ENCODE results near the gene CCT6A. TPM values are rescaled to one million over a fixed set of nuclear protein-coding genes. Genes with fewer than 3 reads are reported as not detected.
A peak's percentile ranks its signal among the peaks of the same experiment; 100 is the strongest.
"Not testable (repeated sequence)": the region's sequence is repeated elsewhere in the genome, so short reads cannot be mapped to it uniquely, and the experiment has no call there.

CCT6A gene
- total and polyA plus RNA-seq, 8 donors = 33.6 to 89.0 (median 53.2) TPM

DNA sequence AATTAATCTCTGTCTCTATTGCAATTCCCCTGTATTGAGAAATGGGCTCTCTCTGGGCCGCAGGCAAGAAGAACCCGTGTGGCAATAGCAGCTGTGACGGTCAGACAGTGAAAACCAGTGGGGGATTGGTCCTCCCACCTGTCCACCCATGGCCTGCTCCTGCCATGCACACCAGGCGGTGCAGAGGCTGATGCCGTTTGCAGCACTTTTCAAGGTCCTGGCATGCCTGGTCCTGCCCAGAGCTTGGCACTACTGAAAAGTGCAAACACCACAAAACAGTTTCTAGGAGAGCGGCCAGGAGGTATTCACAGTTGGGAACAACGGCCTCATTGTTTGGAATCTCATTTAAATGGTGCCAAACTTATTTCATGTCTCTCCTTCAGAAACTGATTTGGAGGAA, 41.9 kb upstream of the CCT6A start:
- peak overlapping the region in 3 of 4 donors; percentile 38 to 59 (median 46) for H3K27ac ChIP-seq
- FAIRE-seq = no peak
- H3K9me3 ChIP-seq = no peaks in the 10 kb centered on the region
- peak; percentile 68 to 82 (median 77) for DNase-seq
- no peaks in the 10 kb centered on the region for H3K27me3 ChIP-seq
- H3K4me3 ChIP-seq = no peak overlapping the region
- peak; percentile 96 to 98 (median 96) for ATAC-seq
- peaks cover 0 to 6% (median 0%) of the 10 kb centered on the region in 3 donors for H3K36me3 ChIP-seq
- intact Hi-C loops (cut with DNase I) = loop anchor here in 2 of 3 donors (5.0 to 10.0 kb wide), 2 partner anchors 42 to 65 kb away; no protein-coding TSS in a partner anchor
- TF ChIP-seq, protein P1, sequence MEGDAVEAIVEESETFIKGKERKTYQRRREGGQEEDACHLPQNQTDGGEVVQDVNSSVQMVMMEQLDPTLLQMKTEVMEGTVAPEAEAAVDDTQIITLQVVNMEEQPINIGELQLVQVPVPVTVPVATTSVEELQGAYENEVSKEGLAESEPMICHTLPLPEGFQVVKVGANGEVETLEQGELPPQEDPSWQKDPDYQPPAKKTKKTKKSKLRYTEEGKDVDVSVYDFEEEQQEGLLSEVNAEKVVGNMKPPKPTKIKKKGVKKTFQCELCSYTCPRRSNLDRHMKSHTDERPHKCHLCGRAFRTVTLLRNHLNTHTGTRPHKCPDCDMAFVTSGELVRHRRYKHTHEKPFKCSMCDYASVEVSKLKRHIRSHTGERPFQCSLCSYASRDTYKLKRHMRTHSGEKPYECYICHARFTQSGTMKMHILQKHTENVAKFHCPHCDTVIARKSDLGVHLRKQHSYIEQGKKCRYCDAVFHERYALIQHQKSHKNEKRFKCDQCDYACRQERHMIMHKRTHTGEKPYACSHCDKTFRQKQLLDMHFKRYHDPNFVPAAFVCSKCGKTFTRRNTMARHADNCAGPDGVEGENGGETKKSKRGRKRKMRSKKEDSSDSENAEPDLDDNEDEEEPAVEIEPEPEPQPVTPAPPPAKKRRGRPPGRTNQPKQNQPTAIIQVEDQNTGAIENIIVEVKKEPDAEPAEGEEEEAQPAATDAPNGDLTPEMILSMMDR (IDR thresholded peaks at IDR 0.05) = no peak
- 13 to 21% methylated on average over 7 of the region's 7 CpGs for WGBS, 2 donors
- peaks cover 0 to 10% (median 7%) of the 10 kb centered on the region in 3 donors for H3K4me1 ChIP-seq

DNA sequence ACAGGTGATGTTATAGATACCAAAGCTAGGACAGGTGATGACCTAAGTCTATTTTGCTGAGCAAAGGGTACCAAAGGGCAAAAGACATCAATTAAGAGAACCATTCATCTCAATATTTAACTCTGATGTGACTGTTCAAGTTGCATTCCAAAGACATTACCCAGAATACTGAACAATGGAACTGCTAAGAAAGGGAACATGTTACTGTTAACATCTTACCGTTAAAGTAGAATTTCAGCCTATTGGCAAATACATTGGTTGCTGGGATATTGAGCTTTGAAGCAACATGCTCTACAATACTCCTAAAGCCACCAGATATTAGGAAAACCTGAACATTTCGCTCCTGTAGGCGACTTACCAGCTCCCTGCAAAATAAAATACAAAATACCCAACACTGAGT, 34.5 kb upstream of the CCT6A start:
- intact Hi-C loops (cut with DNase I); H3K27me3 ChIP-seq; H3K4me1 ChIP-seq; DNase-seq; ATAC-seq; H3K9me3 ChIP-seq; H3K27ac ChIP-seq; FAIRE-seq; H3K4me3 ChIP-seq: not testable (repeated sequence)
- 87 to 91% methylated on average over 3 of the region's 3 CpGs for WGBS, 2 donors
- H3K36me3 ChIP-seq = peaks cover 2 to 27% (median 6%) of the 10 kb centered on the region in 3 donors

DNA sequence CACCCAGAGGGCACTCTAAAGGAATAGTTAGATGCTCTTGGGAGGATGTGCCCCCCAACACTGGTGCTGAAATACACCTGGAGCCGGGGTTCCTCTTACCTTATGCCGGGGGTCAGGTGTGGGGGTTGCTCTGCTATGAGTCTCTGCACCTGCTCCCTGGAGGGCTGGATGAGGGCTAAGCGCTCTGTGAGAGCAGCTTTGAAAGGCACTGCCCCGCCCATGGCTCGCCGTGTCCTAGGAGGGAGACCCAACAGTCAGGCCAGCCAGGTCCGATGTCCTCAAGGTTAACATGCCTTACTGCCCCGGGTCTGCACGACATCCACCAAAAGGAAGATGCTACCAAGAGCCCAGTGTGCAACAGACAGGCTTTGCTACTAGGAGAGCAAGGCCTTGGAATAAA, 32.1 kb upstream of the CCT6A start:
- DNase-seq = no peak

DNA sequence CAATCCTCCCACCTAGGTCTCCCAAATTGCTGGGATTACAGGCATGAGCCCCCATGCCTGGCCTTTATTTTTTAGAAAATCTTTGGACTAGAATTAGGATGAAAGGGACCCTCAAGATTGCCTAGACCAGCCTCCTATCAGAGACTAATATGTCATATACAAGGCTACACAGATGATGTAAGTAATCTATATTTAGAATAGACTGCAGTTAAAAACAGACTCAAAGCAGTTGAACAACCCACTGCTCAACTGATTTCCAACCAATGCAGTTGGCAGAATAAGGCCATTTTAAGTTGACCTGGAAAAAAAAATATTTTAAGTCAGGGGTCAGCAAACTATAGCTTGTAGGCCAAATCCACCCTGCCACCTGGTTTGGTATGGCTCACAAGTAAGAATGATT, 28.1 kb upstream of the CCT6A start:
- TF ChIP-seq, protein P1 (IDR thresholded peaks at IDR 0.05) = no peak
- no peaks in the 10 kb centered on the region for H3K27me3 ChIP-seq
- intact Hi-C loops (cut with DNase I) = no loop called here
- no peaks in the 10 kb centered on the region for H3K4me1 ChIP-seq
- H3K27ac ChIP-seq = no peak overlapping the region
- peaks cover 2 to 17% (median 6%) of the 10 kb centered on the region in 3 donors for H3K36me3 ChIP-seq
- no peaks in the 10 kb centered on the region for H3K9me3 ChIP-seq
- no peak overlapping the region for H3K4me3 ChIP-seq
- DNase-seq (no peak), FAIRE-seq (no peak), ATAC-seq (no peak)

More for the DNA sequence above, 32.1 kb upstream of the CCT6A start:
- WGBS, 2 donors = 72 to 76% methylated on average over 9 of the region's 9 CpGs
- H3K4me3 ChIP-seq = no peak overlapping the region
- intact Hi-C loops (cut with DNase I) = no loop called here
- no peaks in the 10 kb centered on the region for H3K4me1 ChIP-seq
- H3K36me3 ChIP-seq = peaks cover 2 to 22% (median 6%) of the 10 kb centered on the region in 3 donors
- TF ChIP-seq, protein P1 (IDR thresholded peaks at IDR 0.05) = no peak
- no peaks in the 10 kb centered on the region for H3K27me3 ChIP-seq
- FAIRE-seq = no peak
- no peaks in the 10 kb centered on the region for H3K9me3 ChIP-seq
- no peak for ATAC-seq
- no peak overlapping the region for H3K27ac ChIP-seq

DNA sequence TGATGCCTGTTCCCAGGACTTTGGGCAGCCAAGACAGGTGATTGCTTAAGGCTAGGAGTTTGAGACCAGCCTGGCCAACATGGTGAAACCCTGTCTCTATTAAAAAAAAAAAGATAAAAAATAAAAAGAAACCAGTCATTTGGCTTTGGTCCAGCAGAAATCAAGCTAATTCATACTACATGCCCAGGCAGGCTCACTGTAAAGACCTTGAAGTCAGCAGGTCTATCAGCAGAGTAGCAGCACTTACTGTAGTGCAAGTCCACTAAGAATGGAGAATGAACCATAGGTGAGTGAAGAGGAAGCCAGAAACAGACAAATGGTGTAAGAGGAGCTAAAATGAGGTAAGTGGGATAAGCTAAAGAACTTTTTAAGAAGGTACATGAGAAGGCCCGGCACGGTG, 25.0 kb upstream of the CCT6A start:
- DNase-seq (no peak), ATAC-seq (no peak), FAIRE-seq (no peak)
- H3K36me3 ChIP-seq = no peaks in the 10 kb centered on the region
- intact Hi-C loops (cut with DNase I) = no loop called here
- TF ChIP-seq, protein P1 (IDR thresholded peaks at IDR 0.05) = no peak
- WGBS, 2 donors = 25 to 96% methylated on average over 2 of the region's 2 CpGs
- no peak overlapping the region for H3K4me3 ChIP-seq
- no peaks in the 10 kb centered on the region for H3K9me3 ChIP-seq
- no peaks in the 10 kb centered on the region for H3K27me3 ChIP-seq
- H3K4me1 ChIP-seq = peaks cover 0 to 4% (median 0%) of the 10 kb centered on the region in 3 donors
- no peak overlapping the region for H3K27ac ChIP-seq
